PC-9 (cell line): Measurements from ENCODE around the gene PHYKPL. TPM values are rescaled to one million over a fixed set of nuclear protein-coding genes. Genes with fewer than 3 reads are reported as not detected.

Experiments used
- BruUV-seq: library from RNA; stranded (reverse); fragments of 400-500 nt; replicated peaks from 2 replicates; lab custom pipeline; 2021; lab: Mats Ljungman, UMichigan
- CTCF ChIA-PET: fragments of 300-600 bp; sonication (Branson Sonifier 250); formaldehyde crosslinking; loops from one replicate; lab custom pipeline; 2022; ENCODE audit warnings: antibody characterized with exemption; lab: Charles Lee
- POLR2A ChIA-PET: fragments of 300-600 bp; sonication (Branson Sonifier 250); formaldehyde crosslinking; loops from one replicate; lab custom pipeline; 2022; ENCODE audit warnings: antibody characterized with exemption; ENCODE audit not compliant: unreplicated experiment; lab: Charles Lee
- DNase-seq, 2 experiments: peaks; one replicate each; pipeline versions ENCODE4 v3.0.0 to v3.0.0-alpha.2; 2015 to 2022; ENCODE audit warnings: mixed read lengths in 1 of 2
- H2AFZ ChIP-seq: fragments of 200-600 bp; sonication (generic); 2 replicates; pipeline ENCODE4 v1.8.1; 2017; ENCODE audit warnings: antibody characterized with exemption
- H3F3A ChIP-seq: fragments of 200-600 bp; sonication (generic); 2 replicates; pipeline ENCODE4 v1.8.1; 2017; ENCODE audit warnings: antibody characterized with exemption, mild to moderate bottlenecking, low read depth; ENCODE audit not compliant: insufficient read depth
- H3K27ac ChIP-seq: fragments of 200-600 bp; sonication (generic); 2 replicates; pipeline ENCODE4 v1.6.1; 2016; ENCODE audit warnings: mixed run types
- H3K27me3 ChIP-seq: fragments of 200-600 bp; sonication (generic); 2 replicates; pipeline ENCODE4 v1.6.1; 2016; ENCODE audit warnings: low read depth, mixed run types; ENCODE audit not compliant: insufficient read depth
- H3K36me3 ChIP-seq: fragments of 200-600 bp; sonication (generic); 2 replicates; pipeline ENCODE4 v1.6.1; 2016; ENCODE audit warnings: low read depth, mixed run types
- H3K4me1 ChIP-seq: fragments of 200-600 bp; sonication (generic); replicated peaks from 2 replicates; pipeline ENCODE4 v1.6.1; 2016; ENCODE audit warnings: mixed run types; ENCODE audit not compliant: insufficient read depth
- H3K4me2 ChIP-seq: fragments of 200-600 bp; sonication (generic); 2 replicates; pipeline ENCODE4 v1.6.1; 2017; ENCODE audit warnings: mixed run types
- H3K4me3 ChIP-seq: fragments of 200-600 bp; sonication (generic); 2 replicates; pipeline ENCODE4 v1.6.1; 2016; ENCODE audit warnings: mixed run types
- H3K79me2 ChIP-seq: fragments of 200-600 bp; sonication (generic); 2 replicates; pipeline ENCODE4 v1.6.1; 2017; ENCODE audit warnings: low read depth, mixed run types
- H3K9me2 ChIP-seq: fragments of 200-600 bp; sonication (generic); 2 replicates; pipeline ENCODE4 v1.8.1; 2017; ENCODE audit warnings: mild to moderate bottlenecking; ENCODE audit not compliant: insufficient read depth
- H3K9me3 ChIP-seq: fragments of 200-600 bp; sonication (generic); 2 replicates; pipeline ENCODE4 v1.8.1; 2016; ENCODE audit warnings: low read depth; ENCODE audit not compliant: insufficient read depth
- H4K20me1 ChIP-seq: fragments of 200-600 bp; sonication (generic); 2 replicates; pipeline ENCODE4 v1.8.1; 2017; ENCODE audit not compliant: insufficient read depth
- CTCF ChIP-seq: fragments of 200-600 bp; sonication (generic); conservative IDR thresholded peaks from 2 replicates; pipeline ENCODE4 v1.6.1; 2017; ENCODE audit warnings: mixed run types, antibody characterized with exemption, mild to moderate bottlenecking, moderate library complexity
- EZH2 ChIP-seq: fragments of 200-600 bp; sonication (generic); IDR thresholded peaks from 2 replicates; pipeline ENCODE4 v1.8.0; 2017; ENCODE audit warnings: antibody characterized with exemption, low read depth
- intact Hi-C: fragments of 100-400 bp; cut with micrococcal nuclease; formaldehyde crosslinking; loops from one replicate; pipeline ENCODE4 v1.10.0; 2022; ENCODE audit not compliant: unreplicated experiment
- total RNA-seq: library from RNA; stranded (reverse); gene quantifications from 2 replicates; pipeline ENCODE4 v1.2.3, GENCODE V29; 2021

PHYKPL gene
- total RNA-seq, 1 experiment from 2014 or later = 73.7 TPM

DNA sequence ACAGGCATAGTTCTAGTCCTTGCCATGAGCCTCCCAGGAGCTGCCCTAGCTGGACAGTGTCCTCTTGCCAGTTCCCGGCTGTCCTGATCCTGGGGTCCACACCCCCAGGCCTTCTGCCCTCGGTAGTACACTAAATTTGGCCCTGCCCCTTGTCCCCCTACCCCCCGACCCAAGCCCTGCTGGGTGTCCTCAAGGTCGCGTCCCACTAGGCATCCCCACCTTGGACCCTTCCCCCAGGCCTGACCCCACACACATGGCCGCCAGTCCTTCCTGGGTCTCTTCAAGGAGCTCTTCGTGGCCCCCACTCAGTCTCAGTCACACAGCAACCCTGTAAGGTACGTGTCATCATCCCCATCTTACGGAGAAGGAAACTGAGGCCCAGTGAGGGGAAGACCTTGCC lies 40.0 kb upstream of the PHYKPL start:
- intact Hi-C loops = no loop called here
- no peak overlapping the region for H3K27ac ChIP-seq
- no peaks in the 10 kb centered on the region; the same call in 1 of the 2 replicates for H3K9me3 ChIP-seq
- peaks cover 94% of the 10 kb centered on the region for H3K27me3 ChIP-seq
- H3K4me2 ChIP-seq = no peak overlapping the region
- H3K4me3 ChIP-seq = no peak overlapping the region
- no peaks in the 10 kb centered on the region for H4K20me1 ChIP-seq
- TF ChIP-seq CTCF = no peak
- no peak for TF ChIP-seq EZH2
- no peaks in the 10 kb centered on the region for H3K79me2 ChIP-seq
- no peaks in the 10 kb centered on the region for H3K9me2 ChIP-seq
- no peak overlapping the region for H2AFZ ChIP-seq
- BruUV-seq = no TSS peak
- no peaks in the 10 kb centered on the region for H3K36me3 ChIP-seq
- H3K4me1 ChIP-seq = no peaks in the 10 kb centered on the region
- no peaks in the 10 kb centered on the region for H3F3A ChIP-seq
- DNase-seq = no peak
- ChIA-PET POLR2A (no interaction called here), CTCF (no interaction called here)

DNA sequence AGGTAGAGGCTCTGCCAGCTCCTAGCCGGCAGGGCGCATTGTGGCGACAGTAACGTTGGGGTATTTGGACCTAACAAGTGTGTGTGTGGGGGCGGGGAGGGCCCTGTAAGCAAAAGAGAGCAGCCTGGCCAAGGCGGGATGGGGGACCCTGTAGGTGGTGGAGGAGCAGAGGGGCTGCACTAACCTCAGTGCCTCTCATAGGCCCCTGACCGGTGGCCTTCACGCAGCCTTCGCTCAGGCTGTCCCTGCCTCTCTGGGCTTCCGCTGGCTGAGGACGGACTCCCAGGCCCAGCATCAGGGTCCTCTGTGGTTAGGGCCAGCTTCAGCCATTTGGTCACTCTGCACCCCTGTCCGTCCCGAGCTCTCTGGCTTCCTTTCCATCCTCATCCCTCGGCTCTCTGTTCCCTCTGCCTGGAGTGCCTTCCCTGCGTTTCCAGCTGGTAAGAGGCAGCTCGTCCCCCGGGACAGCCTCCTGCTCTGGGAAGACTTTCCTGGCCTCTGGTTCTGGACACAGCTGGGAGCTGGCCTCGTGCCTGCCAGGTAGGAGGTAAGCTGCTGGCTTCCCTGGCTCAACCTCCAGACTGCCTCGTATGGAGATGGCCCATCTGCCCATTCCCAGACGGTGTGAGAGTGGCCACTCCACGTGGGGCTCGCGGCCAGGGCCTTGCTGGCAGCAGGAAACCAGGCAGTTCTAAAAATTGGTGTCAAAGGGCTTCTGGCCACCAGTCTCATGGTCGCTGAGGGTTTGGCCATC lies 39.3 kb upstream of the PHYKPL start:
- TF ChIP-seq CTCF (no peak), EZH2 (no peak)
- H3K4me2 ChIP-seq = no peak overlapping the region
- no TSS peak for BruUV-seq
- ChIA-PET CTCF (no interaction called here), POLR2A (no interaction called here)
- no peak overlapping the region for H3K27ac ChIP-seq
- H3K79me2 ChIP-seq = no peaks in the 10 kb centered on the region
- H3K9me3 ChIP-seq = no peaks in the 10 kb centered on the region; the same call in 1 of the 2 replicates
- H3K27me3 ChIP-seq = peaks cover 94% of the 10 kb centered on the region
- no peak for DNase-seq
- no peaks in the 10 kb centered on the region for H3F3A ChIP-seq
- no peaks in the 10 kb centered on the region for H4K20me1 ChIP-seq
- H3K36me3 ChIP-seq = no peaks in the 10 kb centered on the region
- no peak overlapping the region for H2AFZ ChIP-seq
- H3K4me3 ChIP-seq = no peak overlapping the region
- no peaks in the 10 kb centered on the region for H3K9me2 ChIP-seq
- H3K4me1 ChIP-seq = no peaks in the 10 kb centered on the region
- intact Hi-C loops = no loop called here

DNA sequence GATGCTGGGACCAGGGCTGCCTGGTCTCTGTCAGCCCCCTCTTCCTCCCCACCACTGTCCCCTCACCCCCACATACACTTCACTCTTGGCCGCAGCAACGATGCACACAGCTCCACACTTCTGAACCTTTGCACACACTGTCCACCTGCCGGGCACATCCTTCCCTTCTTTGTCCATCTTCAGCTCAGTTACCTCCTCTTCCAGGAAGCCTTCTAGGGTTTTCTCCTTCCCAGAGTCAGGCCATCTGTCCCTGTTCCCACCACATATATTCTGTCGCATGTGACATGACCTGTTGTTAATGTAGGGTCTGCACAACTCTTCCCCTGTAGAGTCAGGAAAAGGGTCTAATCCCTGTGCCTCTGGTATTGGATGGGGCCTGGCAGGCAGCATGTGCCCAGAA lies 38.6 kb upstream of the PHYKPL start:
- Histone ChIP-seq H3K4me3 (no peak overlapping the region), H3K27me3 (peaks cover 94% of the 10 kb centered on the region), H3K4me1 (no peaks in the 10 kb centered on the region), H2AFZ (no peak overlapping the region), H3F3A (no peaks in the 10 kb centered on the region), H3K36me3 (no peaks in the 10 kb centered on the region), H3K4me2 (no peak overlapping the region), H4K20me1 (no peaks in the 10 kb centered on the region), H3K79me2 (no peaks in the 10 kb centered on the region), H3K27ac (no peak overlapping the region), H3K9me2 (no peaks in the 10 kb centered on the region), H3K9me3 (no peaks in the 10 kb centered on the region; the same call in 1 of the 2 replicates)
- BruUV-seq = no TSS peak
- ChIA-PET POLR2A (no interaction called here), CTCF (no interaction called here)
- intact Hi-C loops = no loop called here
- TF ChIP-seq CTCF (no peak), EZH2 (no peak)
- DNase-seq = no peak
